Measurements from ENCODE around the gene FIBCD1. TPM values are rescaled to one million over a fixed set of nuclear protein-coding genes. Genes with fewer than 3 reads are reported as not detected.

The FIBCD1 gene
- total and polyA plus RNA-seq, 9 donors = 0.04 to 0.13 (median 0.08) TPM; not detected in 5

DNA sequence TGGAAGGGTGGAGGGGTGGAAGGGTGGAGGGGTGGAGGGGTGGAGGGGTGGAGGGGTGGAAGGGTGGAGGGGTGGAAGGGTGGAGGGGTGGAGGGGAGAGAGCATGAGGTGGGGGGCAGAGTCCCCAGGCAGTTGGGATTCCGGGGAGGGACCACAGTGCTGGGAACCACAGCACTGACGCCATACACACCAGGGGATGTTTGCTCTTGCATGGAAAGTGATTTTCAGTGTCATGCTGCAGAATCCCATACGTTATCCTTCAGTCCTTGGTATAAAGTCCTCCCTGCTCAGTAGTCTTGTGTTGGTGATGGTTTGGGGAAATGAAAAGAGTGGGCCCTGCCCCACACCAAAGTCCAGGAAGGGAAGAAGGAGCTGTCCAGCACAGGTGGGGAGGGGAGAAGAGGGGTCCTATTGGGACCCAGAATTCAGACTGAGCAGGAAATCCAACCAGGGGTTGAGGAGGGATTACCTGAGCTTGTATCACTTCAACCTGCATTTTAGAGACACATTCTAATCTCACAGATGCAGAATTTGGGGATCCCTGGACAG is 5.5 kb upstream of the FIBCD1 start:
- H3K9me3 ChIP-seq (replicated peaks; ENCODE audit: control insufficient read depth, low read depth, low read length) = no peaks in the 10 kb centered on the region
- no peak for DNase-seq
- WGBS (ENCODE audit: insufficient coverage) = 17% methylated on average over 1 of the region's 3 CpGs
- no peaks in the 10 kb centered on the region for H3K36me3 ChIP-seq (ENCODE audit: control insufficient read depth, insufficient read depth, low read length)
- H3K27me3 ChIP-seq (ENCODE audit: control insufficient read depth, insufficient read depth, low read length) = peaks cover 72% of the 10 kb centered on the region
- no peak overlapping the region for H3K27ac ChIP-seq (ENCODE audit: low read length)
- H3K4me3 ChIP-seq (ENCODE audit: low read length) = no peak overlapping the region
- H3K4me1 ChIP-seq (ENCODE audit: control insufficient read depth, insufficient read depth, low read length) = peaks cover 3% of the 10 kb centered on the region

DNA sequence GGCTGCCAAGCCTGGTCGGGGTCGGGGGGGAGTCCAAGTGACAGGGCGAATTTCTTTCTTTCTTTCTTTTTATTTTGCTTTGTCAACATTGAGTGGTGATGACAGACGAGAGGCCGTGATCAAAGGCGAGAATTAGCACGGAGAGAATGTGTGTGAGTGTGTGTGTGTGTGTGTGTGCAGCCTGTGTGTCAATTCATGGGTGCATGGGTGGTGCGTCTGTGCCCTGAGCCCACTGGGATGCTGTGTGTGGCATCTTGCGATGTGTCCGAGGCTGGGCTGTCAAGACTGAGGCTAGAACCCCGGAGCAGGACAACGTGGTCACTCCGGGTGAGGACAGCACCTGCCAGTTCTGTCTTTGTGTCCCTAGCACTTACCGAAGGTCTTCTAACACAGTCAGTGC is 4.7 kb upstream of the FIBCD1 start:
- H3K4me1 ChIP-seq (ENCODE audit: control insufficient read depth, insufficient read depth, low read length) = peaks cover 3% of the 10 kb centered on the region
- 61% methylated on average over 11 of the region's 14 CpGs for WGBS (ENCODE audit: insufficient coverage)
- no peak overlapping the region for H3K27ac ChIP-seq (ENCODE audit: low read length)
- no peaks in the 10 kb centered on the region for H3K36me3 ChIP-seq (ENCODE audit: control insufficient read depth, insufficient read depth, low read length)
- peaks cover 71% of the 10 kb centered on the region for H3K27me3 ChIP-seq (ENCODE audit: control insufficient read depth, insufficient read depth, low read length)
- DNase-seq = no peak
- H3K4me3 ChIP-seq (ENCODE audit: low read length) = no peak overlapping the region
- no peaks in the 10 kb centered on the region for H3K9me3 ChIP-seq (replicated peaks; ENCODE audit: control insufficient read depth, low read depth, low read length)

DNA sequence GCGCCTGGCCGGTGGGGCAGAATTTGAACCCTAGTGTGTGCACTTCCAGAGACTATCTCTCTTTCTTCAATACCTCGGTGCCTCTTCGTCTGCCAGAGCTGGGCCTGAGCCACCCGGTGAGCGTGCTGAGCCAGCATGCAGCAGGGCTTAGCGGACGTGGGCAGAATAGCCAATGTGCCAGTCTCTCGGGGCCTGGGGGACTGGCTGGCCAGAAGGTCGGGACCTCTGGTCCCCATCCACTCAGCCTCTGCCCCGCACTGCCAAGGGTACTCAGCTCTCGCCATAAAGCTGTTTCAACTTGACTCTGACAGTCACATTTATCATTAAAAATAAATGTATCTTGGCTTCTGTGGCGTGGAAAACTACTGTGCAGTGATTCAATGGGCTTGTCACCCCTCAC is 4.2 kb upstream of the FIBCD1 start:
- H3K9me3 ChIP-seq (replicated peaks; ENCODE audit: control insufficient read depth, low read depth, low read length) = no peaks in the 10 kb centered on the region
- H3K4me3 ChIP-seq (ENCODE audit: low read length) = no peak overlapping the region
- H3K27ac ChIP-seq (ENCODE audit: low read length) = no peak overlapping the region
- H3K36me3 ChIP-seq (ENCODE audit: control insufficient read depth, insufficient read depth, low read length) = no peaks in the 10 kb centered on the region
- DNase-seq = no peak
- H3K27me3 ChIP-seq (ENCODE audit: control insufficient read depth, insufficient read depth, low read length) = peaks cover 71% of the 10 kb centered on the region
- peaks cover 4% of the 10 kb centered on the region for H3K4me1 ChIP-seq (ENCODE audit: control insufficient read depth, insufficient read depth, low read length)
- 66% methylated on average over 9 of the region's 13 CpGs for WGBS (ENCODE audit: insufficient coverage)

DNA sequence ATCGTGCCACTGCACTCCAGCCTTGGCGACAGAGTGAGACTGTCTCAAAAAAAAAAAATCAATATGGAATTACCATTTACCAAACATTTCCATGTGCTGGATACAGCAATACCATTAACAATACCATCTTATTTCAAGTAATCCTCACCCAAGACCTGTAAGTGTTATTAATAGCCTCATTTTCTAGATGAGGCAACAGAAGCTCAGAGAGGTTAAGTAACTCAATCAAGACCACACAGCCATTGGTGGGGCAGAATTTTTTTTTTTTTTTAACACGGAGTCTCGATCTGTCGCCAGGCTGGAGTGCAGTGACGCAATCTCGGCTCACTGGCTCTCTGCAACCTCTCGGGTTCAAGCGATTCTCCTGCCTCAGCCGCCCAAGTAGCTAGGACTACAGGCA is 3.6 kb upstream of the FIBCD1 start:
- Histone ChIP-seq H3K9me3 (replicated peaks; ENCODE audit: control insufficient read depth, low read depth, low read length) (no peaks in the 10 kb centered on the region), H3K27ac (ENCODE audit: low read length) (no peak overlapping the region), H3K36me3 (ENCODE audit: control insufficient read depth, insufficient read depth, low read length) (no peaks in the 10 kb centered on the region), H3K27me3 (ENCODE audit: control insufficient read depth, insufficient read depth, low read length) (peaks cover 71% of the 10 kb centered on the region), H3K4me1 (ENCODE audit: control insufficient read depth, insufficient read depth, low read length) (peaks cover 9% of the 10 kb centered on the region), H3K4me3 (ENCODE audit: low read length) (no peak overlapping the region)
- no peak for DNase-seq
- 85% methylated on average over 8 of the region's 10 CpGs for WGBS (ENCODE audit: insufficient coverage)

DNA sequence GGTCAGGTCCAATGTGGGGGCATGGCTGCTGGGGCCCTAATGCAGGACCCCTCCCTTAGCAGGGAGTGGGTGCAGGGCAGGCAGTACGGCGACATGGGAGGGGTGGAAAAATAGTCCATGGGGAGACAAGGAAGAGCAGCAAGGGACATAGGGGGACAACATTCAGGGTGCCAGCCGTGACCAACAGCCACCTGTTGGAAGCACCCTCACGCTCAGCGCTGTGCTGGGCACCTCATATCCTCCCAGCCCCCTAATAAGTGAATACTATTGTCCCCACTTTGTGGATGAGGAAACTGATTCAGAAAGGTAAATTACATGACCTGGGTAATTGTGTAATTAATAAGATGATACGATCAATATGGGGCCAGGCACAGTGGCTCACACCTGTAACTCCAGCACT is 3.0 kb upstream of the FIBCD1 start:
- no peaks in the 10 kb centered on the region for H3K36me3 ChIP-seq (ENCODE audit: control insufficient read depth, insufficient read depth, low read length)
- H3K4me3 ChIP-seq (ENCODE audit: low read length) = no peak overlapping the region
- 100% methylated on average over 1 of the region's 6 CpGs for WGBS (ENCODE audit: insufficient coverage)
- DNase-seq = no peak
- no peak overlapping the region for H3K27ac ChIP-seq (ENCODE audit: low read length)
- peaks cover 9% of the 10 kb centered on the region for H3K4me1 ChIP-seq (ENCODE audit: control insufficient read depth, insufficient read depth, low read length)
- no peaks in the 10 kb centered on the region for H3K9me3 ChIP-seq (replicated peaks; ENCODE audit: control insufficient read depth, low read depth, low read length)
- H3K27me3 ChIP-seq (ENCODE audit: control insufficient read depth, insufficient read depth, low read length) = peaks cover 73% of the 10 kb centered on the region

DNA sequence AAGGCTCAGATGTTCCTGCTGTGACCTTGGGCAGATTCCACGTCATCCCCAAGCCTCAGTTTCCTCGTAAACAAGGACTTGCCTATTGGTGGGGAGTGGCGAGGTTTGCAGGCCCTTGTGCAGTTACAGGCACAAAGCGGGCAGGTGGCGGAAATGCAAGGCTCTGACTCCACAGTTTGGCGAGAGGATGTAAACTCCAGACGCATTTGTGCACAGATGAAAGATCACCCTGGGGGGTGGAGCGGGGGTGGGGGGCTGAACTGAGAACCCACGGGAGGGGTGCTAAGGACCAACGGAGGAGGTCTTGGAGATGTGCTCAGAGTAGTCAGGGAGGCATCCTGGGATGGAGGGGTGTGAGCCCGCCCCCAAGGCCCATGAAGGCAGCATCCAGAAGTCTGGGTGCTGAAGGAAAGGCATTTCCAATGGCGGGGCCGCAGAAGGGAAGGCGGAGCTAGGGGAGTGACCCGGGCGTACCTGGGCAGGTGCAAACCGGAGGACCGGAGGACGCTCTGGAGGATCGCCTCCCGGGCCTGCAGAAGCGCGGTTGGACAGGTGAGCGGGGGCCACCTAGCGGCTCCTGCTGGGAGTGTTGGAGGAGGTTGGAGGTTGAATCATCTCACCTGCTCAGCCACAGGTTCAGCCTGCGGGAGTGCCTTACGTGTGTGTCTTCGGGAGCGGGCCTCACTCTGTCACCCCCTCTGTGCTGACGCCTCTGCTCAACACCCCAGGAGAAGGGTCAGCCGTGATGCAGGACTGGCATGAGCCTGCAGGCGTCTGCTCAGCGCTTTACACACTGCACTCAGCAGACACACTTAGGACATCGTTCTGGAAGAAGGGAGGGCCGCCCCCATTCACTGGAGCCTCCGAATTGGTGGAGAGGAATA is 1.9 kb upstream of the FIBCD1 start:
- WGBS (ENCODE audit: insufficient coverage) = 4% methylated on average over 24 of the region's 36 CpGs
- peak; percentile 42 for DNase-seq

DNA sequence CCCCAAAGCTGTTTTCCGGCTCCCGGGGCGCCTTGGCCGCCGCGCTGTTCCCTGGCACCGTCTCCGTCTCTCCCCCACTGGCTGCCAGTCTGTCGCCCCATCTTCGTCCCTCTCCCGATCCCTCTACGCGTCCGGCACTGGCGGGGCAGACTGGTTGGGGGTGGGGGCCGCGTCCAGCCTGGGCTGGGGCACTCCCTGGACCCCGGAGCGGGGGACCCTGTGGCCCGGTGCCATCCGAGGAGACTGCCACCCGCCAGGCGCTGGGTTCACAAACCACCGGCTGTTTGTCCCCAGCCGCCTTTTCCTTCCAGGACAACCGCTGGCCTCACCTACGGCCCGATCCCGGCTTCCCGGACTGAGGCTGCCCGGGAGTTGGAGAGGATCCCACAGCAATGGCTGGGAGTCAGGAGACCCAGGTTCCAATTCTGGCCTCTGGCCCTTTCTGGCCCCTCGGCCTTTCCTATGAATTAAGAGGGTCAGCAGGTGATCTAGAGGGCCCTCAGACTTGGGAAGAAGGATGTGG is 1.0 kb upstream of the FIBCD1 start:
- Histone ChIP-seq H3K36me3 (ENCODE audit: control insufficient read depth, insufficient read depth, low read length) (no peaks in the 10 kb centered on the region), H3K4me3 (ENCODE audit: low read length) (no peak overlapping the region), H3K9me3 (replicated peaks; ENCODE audit: control insufficient read depth, low read depth, low read length) (no peaks in the 10 kb centered on the region), H3K4me1 (ENCODE audit: control insufficient read depth, insufficient read depth, low read length) (peaks cover 21% of the 10 kb centered on the region), H3K27me3 (ENCODE audit: control insufficient read depth, insufficient read depth, low read length) (peaks cover 88% of the 10 kb centered on the region), H3K27ac (ENCODE audit: low read length) (no peak overlapping the region)
- 4% methylated on average over 32 of the region's 32 CpGs for WGBS (ENCODE audit: insufficient coverage)
- no peak for DNase-seq

More for the DNA sequence above, 1.9 kb upstream of the FIBCD1 start:
- Histone ChIP-seq H3K27me3 (ENCODE audit: control insufficient read depth, insufficient read depth, low read length) (peaks cover 81% of the 10 kb centered on the region), H3K27ac (ENCODE audit: low read length) (no peak overlapping the region), H3K4me1 (ENCODE audit: control insufficient read depth, insufficient read depth, low read length) (peaks cover 17% of the 10 kb centered on the region), H3K4me3 (ENCODE audit: low read length) (no peak overlapping the region), H3K9me3 (replicated peaks; ENCODE audit: control insufficient read depth, low read depth, low read length) (no peaks in the 10 kb centered on the region), H3K36me3 (ENCODE audit: control insufficient read depth, insufficient read depth, low read length) (no peaks in the 10 kb centered on the region)

DNA sequence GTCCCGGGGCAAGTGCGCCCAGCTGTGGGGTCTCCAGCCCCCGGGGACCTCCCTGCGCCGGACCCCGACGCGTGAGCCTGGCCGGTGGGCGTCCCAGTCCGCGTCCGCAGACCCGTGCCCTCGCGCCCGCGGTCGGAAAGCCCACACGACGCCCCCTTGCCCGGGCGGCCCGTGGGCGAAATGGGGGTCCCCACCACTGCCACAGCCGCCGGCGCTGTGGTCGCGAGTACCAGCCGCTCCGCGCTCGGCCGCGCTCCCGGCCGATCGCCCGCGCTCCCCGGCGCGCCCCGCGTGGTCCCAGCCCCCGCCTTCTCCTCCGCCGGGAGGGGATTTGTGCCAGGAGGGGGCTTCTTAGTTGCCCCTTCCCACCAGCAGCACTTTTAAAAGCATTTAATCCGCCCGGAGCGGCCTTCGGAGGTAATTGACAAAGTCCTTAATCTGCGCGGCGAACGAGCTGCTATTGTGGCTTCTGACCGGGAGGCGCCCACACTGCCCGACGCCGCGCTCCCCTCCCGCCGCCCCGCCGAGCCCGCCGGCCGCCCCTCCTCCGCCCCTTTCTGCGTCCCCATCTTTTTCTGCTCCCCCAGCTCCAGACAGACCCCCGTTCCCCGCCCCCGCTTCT is 469 bp upstream of the FIBCD1 start:
- Histone ChIP-seq H3K4me3 (ENCODE audit: low read length) (no peak overlapping the region), H3K27ac (ENCODE audit: low read length) (no peak overlapping the region), H3K4me1 (ENCODE audit: control insufficient read depth, insufficient read depth, low read length) (peaks cover 21% of the 10 kb centered on the region), H3K36me3 (ENCODE audit: control insufficient read depth, insufficient read depth, low read length) (no peaks in the 10 kb centered on the region), H3K27me3 (ENCODE audit: control insufficient read depth, insufficient read depth, low read length) (peaks cover 91% of the 10 kb centered on the region), H3K9me3 (replicated peaks; ENCODE audit: control insufficient read depth, low read depth, low read length) (no peaks in the 10 kb centered on the region)
- DNase-seq = no peak
- under 1% methylated on average over 52 of the region's 75 CpGs for WGBS (ENCODE audit: insufficient coverage)

DNA sequence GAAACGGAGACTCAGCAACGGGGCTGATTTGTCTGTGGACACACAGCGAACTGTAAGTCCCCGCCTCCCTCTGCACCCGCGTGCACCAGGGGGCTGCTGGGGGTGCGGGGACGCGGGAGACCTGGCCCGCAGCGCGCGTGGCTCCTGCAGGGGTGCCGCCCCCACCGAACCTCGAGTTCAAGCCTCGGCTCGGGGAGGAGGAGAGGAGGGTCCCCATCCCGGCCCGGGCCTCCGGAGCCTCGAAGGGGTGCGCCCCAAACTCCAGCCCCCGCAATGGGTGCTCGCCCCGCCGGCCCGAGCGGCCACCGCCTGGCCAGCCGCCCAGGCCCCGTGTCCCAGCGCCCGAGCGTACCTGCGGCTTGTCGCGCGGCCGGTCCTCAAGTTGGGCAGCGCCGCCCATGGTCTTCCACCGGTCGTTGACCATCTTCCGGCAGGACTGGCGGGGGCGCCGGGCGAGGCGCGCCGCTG is 829 bp downstream of the FIBCD1 start:
- no peak overlapping the region for H3K27ac ChIP-seq (ENCODE audit: low read length)
- 2% methylated on average over 52 of the region's 52 CpGs for WGBS (ENCODE audit: insufficient coverage)
- H3K9me3 ChIP-seq (replicated peaks; ENCODE audit: control insufficient read depth, low read depth, low read length) = no peaks in the 10 kb centered on the region
- peaks cover 96% of the 10 kb centered on the region for H3K27me3 ChIP-seq (ENCODE audit: control insufficient read depth, insufficient read depth, low read length)
- H3K4me1 ChIP-seq (ENCODE audit: control insufficient read depth, insufficient read depth, low read length) = peaks cover 21% of the 10 kb centered on the region
- no peaks in the 10 kb centered on the region for H3K36me3 ChIP-seq (ENCODE audit: control insufficient read depth, insufficient read depth, low read length)
- H3K4me3 ChIP-seq (ENCODE audit: low read length) = no peak overlapping the region
- no peak for DNase-seq

Measured in muscle of leg (tissue), 11 donors.